AG10803 (cell line): ENCODE results near the gene MEF2A.
A peak's percentile ranks its signal among the peaks of the same experiment; 100 is the strongest.

Source experiments
- DNase-seq: peaks from one replicate; pipeline ENCODE4 v3.0.0; 2010; ENCODE audit warnings: low read depth
- H3K4me3 ChIP-seq: 2 replicates; pipeline ENCODE4 v1.5.1; 2011; ENCODE audit warnings: mild to moderate bottlenecking, low read length, control low read depth
- CTCF ChIP-seq: conservative IDR thresholded peaks from 2 replicates; pipeline ENCODE4 v1.5.1; 2011; ENCODE audit warnings: mild to moderate bottlenecking, low read length, control low read depth, inconsistent platforms

Gene MEF2A

GRCh38 chr15:99537344-99537743 is 28.4 kb upstream of the MEF2A start:
- no peak overlapping the region for H3K4me3 ChIP-seq
- no peak for TF ChIP-seq CTCF
- DNase-seq, result peak; percentile 43

GRCh38 chr15:99538261-99538660 is 27.5 kb upstream of the MEF2A start:
- no peak for DNase-seq
- TF ChIP-seq CTCF, result no peak
- H3K4me3 ChIP-seq, result no peak overlapping the region

GRCh38 chr15:99542828-99543227 is 23.0 kb upstream of the MEF2A start:
- no peak overlapping the region for H3K4me3 ChIP-seq
- no peak for TF ChIP-seq CTCF
- peak; percentile 33 for DNase-seq

- TF ChIP-seq CTCF, result no peak
- no peak overlapping the region for H3K4me3 ChIP-seq
- DNase-seq, result no peak
Observed at GRCh38 chr15:99545605-99546004, 20.2 kb upstream of the MEF2A start.

- no peak for TF ChIP-seq CTCF
Observed at GRCh38 chr15:99546441-99547100, 19.2 kb upstream of the MEF2A start.

GRCh38 chr15:99547517-99547916 is 18.3 kb upstream of the MEF2A start:
- H3K4me3 ChIP-seq, result no peak overlapping the region
- no peak for DNase-seq
- no peak for TF ChIP-seq CTCF

More at GRCh38 chr15:99546441-99547100, 19.2 kb upstream of the MEF2A start:
- H3K4me3 ChIP-seq, result no peak overlapping the region
- DNase-seq, result no peak

- DNase-seq, result no peak
- no peak for TF ChIP-seq CTCF
- no peak overlapping the region for H3K4me3 ChIP-seq
Observed at GRCh38 chr15:99550077-99550476, 15.7 kb upstream of the MEF2A start.
